GM19463 (cell line): ENCODE data around the gene TMEM168.
"Not testable (repeated sequence)": the region's sequence is repeated elsewhere in the genome, so short reads cannot be mapped to it uniquely, and the experiment has no call there.

ENCODE experiments used
- ATAC-seq: cut with Tn5 transposase; IDR thresholded peaks from one replicate; pipeline ENCODE4 v1.9.1; 2021; ENCODE audit warnings: mild to moderate bottlenecking, moderate library complexity; ENCODE audit not compliant: unreplicated experiment

The TMEM168 gene, protein sequence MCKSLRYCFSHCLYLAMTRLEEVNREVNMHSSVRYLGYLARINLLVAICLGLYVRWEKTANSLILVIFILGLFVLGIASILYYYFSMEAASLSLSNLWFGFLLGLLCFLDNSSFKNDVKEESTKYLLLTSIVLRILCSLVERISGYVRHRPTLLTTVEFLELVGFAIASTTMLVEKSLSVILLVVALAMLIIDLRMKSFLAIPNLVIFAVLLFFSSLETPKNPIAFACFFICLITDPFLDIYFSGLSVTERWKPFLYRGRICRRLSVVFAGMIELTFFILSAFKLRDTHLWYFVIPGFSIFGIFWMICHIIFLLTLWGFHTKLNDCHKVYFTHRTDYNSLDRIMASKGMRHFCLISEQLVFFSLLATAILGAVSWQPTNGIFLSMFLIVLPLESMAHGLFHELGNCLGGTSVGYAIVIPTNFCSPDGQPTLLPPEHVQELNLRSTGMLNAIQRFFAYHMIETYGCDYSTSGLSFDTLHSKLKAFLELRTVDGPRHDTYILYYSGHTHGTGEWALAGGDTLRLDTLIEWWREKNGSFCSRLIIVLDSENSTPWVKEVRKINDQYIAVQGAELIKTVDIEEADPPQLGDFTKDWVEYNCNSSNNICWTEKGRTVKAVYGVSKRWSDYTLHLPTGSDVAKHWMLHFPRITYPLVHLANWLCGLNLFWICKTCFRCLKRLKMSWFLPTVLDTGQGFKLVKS

DNA sequence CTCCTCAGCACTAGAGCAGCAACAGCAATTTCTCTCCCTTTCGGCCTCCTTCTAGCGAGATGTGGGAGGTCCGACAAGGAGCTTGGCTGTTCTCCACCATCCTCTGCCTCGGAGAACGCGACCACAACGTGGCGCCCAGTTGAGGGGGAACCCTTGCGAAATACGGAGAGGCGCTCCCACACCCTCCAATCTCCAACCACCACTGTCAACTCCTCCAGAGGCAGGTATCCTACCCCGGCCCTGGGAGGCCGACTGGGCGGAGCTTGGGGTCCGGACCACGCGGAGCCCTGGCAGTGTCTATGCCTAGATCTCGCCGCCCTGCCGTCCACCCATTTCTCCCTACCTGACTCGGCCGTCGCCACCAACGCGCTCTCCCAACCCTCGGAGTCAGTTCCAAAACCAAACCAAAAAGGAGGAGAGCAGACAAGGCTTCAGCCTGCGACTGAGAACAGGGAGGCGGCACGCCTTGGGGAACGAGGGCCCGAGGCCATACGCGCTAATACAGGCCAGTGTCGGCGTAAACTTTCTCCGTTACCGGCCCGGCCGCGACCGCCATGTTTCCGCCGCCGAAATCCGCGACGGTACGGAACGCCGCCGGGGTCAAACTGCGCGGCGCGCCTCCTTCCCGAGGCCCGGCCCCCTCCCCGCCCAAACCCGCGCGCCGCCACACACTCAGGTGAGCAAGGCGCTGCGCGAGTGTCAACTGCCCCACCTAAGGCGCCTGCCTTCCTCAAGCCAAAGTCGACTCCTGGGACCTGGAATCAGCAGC is at the start of gene TMEM168:
TMEM168 (minus strand) TSS at position 577 of the 769 bp plus-strand sequence. CDS start 5,568 bp downstream, outside the sequence.
- ATAC-seq: peak; percentile 81

DNA sequence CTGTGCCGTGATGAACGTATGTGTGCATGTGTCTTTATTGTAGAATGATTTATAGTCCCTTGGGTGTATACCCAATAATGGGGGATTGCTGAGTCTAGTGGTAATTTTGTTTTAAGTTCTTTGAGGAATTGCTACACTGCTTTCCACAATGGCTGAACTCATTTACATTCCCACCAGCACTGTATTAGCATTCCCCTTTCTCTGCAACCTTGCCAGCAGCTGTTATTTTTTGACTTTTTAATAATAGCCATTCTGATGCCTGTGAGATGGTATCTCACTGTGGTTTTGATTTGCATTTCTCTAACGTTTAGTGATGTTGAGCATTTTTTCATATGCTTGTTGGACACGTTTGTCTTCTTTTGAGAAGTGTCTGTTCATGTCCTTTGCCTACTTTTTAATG is 45.7 kb upstream of the TMEM168 start:
- ATAC-seq: not testable (repeated sequence)

DNA sequence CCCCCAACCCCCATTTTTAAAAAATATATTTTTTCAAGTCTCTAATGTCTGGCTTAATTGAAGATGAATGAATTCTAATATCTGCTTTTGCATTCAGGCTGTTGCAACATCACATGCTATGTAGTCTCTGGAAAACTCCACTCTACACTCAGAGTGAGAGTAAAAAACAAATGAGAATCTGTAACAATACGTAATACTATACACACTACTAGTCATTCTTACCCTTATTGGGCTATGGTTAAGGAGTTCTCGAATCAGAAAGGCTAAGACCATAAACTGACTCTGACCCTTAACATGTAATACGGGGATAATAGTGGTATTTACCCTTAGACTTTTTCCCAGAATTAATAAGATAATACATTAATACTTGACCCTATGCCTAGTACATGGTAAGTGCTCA is 42.9 kb upstream of the TMEM168 start:
- peak; percentile 65 for ATAC-seq

DNA sequence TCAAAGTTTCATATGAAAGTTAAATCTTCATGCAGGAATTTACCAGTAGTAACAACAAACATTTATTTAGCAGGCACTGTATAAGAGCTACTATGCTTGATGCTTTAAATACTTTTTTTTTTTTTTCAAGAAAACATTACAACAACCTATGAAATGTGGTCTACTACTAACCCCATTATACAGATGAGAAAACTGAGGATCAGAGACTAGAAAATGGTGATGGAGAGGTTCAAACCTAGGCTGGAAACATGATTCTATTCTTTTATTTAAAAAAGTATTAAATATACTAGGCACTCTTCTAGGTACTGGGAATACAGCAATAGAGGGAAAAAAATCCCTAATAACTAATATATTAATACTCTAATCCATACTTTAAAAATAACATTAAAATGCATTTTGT is 40.6 kb upstream of the TMEM168 start:
- ATAC-seq: no peak

DNA sequence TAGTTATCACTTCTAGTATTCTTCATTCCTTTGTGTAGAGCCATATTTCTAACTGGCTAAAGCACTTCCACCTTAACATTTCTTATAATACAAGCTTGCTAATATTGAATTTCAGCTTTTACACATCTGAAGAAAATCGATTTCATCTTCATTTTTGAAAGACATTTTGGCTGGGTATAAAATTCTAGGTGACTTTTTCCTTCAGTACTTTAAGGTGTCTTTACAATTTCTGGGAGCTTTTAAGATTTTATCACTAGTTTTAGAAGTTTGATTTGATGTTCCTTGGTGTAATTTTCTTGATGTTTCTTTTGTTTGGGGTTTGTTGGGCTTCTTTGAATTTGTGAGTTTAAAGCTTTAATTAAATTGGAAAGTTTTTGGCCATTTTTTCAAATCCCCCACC is 38.5 kb upstream of the TMEM168 start:
- no peak for ATAC-seq

DNA sequence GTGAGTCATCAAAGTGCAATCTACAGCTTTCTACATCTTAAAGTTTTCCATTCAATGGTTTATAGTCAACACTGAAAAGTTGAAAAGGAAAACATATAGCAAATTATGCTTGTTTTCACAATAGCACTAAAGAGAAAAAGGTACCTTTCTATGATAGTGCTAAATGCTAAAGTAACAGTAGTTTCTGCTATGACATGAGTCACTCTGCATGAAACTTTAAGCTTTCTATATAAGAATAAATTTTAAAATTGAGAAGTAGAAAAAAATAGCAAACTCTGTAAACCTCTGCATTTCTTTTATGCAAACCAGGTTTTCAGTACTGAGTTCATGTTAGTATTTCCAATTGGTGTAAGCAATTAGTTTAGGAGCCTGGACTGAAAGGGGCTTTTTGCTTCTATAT is 31.2 kb upstream of the TMEM168 start:
- no peak for ATAC-seq

DNA sequence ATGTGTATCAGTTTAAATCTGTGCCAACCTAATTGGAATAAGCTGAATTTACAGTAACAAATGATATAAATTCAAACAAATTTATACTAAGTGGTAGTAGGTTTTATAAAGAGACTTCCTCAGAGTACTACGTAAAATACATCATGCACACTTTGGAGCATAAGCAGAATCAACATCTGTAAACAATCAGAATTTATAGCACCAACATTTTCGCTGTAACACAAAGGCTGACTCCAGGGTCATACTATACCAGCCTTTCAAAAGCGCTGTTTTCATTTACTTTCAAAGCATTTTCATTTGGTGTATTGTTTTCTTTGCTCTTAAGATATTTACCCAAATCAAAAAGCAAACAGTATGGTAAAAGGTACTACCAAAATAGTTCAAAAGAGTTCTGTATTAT is 29.3 kb upstream of the TMEM168 start:
- no peak for ATAC-seq

DNA sequence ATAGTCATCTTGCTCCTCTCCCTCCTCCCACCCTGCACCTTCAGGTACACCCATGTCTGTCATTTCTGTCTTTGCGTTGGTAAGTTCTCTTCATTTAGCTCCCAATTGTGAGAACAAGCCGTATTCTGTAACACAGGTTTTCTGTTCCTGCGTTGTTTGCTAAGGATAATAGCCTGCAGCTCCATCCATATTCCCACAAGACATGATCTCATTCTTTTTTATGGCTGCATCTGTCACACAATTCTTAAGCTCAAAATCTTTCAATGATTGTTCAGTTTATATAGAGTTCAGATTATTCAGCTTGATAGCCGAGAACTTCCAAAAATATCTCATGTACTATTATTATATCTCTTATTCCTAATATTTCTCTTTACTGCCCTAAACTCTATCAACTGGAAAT is 16.0 kb upstream of the TMEM168 start:
- ATAC-seq: no peak

DNA sequence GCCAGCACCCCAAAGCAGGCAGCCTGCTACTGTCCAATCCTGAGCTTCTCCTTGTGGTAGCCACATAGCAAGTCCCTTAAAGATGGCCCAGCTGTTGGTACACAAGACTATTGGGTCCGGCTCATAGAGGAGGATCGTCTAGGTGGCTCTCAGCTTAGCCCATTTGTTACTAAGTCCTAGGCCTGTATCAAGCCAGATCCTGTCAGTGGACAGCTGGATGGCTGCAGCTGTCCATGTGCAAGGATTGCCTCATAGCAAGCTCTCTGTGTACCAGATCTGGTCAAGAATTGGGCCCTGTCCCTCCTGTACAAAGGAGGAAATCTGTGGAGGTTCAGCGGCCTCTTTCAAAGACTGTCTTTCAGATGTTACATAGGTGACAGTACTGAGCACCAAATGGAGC is 12.2 kb upstream of the TMEM168 start:
- no peak for ATAC-seq

DNA sequence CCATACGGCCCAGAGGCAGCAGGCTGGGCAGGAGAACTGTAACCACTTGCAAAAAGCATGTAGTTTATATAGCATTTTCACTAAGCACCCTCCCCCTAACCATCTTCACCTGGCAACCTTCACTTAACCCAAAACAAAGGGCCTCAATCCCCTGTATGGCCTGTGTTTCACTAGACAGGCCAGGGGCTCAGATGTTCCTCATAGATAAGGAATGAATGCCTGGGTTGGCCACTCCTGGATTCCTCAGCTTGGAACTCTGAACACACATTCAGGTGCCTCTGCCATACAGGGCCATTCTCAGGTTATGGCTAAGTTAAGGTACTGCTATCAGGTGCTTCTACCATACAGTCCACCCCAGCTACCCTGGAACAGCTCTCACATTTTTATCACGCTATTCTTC is 10.3 kb upstream of the TMEM168 start:
- ATAC-seq: no peak

DNA sequence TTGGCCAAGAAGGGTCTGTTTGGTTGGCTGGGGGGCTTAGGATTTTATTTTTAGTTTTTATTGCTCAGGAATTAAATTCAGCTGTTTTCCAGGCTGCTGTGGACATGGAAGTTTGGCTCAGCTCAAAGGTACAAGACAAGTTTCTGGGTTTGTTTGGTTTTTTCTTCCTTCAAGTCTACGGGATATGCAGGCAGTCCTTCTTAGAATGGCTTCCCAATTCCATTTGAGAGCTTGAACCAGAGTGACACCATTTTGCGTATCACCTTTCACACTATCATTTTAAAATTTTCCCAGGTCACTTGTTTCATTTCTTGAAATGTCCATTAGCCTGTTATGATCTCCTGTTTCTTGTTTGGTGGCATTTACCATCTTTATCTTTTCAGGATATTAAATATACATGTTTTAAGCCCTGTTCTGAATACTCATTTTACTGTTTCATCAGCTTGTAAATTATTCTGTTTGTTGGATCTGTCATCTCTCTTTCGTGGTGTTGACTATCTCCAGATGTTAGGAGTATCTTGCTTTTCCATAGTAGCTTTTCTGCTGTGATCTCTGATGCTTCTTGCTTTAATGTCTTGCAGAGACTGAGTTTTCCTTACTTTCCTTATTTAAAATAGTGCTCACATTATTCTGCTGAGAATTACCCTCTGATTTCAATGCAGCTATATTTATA is 9.4 kb upstream of the TMEM168 start:
- no peak for ATAC-seq

DNA sequence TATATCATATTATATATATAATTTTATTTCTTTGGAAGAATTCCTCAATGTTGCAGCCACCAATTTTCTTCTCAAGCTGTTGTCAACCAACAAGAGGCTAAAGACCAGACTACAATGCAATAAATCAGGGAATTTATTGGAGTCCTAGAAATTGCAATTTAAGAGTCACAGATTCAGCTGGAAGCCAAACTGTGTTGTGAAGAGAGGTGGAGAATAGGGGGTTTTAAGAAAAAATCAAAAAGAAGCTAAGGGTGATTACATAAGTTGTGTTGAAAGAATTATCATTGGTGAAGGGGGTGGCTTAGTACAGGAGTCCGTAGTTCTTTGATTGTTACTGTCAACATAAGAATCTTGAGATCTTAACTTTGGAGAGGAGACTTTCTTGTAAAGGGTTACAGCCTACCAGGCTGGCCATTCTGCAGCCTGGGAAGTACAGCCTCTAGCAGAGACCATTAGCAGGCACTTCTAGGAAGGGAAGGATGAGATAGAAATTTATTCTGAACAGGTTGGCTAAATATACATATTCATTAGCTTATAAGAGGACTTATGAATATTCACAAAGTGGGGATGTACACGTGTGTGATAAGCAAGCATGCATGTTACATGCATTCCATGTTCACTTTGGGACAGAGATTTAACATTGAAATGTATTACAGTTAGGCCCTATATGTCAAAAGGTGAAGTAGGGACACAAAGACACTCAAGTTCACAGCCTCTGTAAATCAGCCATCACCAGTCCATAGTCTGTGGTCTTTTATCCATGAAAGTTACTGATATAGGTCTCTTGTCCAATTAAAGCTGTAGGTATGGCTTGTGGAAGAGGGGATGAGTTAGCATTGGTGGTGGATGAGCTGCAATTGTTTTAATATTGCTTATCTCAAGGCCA is 8.3 kb upstream of the TMEM168 start:
- no peak for ATAC-seq

DNA sequence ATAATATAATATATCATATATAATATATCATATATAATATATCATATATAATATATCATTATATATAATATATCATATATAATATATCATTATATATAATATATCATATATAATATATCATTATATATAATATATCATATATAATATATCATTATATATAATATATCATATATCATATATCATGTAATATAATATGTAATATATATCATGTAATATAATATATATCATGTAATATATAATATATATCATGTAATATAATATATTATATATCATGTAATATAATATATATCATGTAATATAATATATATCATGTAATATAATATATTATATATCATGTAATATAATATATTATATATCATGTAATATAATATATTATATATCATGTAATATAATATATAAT is 6.4 kb upstream of the TMEM168 start:
- ATAC-seq: not testable (repeated sequence)

DNA sequence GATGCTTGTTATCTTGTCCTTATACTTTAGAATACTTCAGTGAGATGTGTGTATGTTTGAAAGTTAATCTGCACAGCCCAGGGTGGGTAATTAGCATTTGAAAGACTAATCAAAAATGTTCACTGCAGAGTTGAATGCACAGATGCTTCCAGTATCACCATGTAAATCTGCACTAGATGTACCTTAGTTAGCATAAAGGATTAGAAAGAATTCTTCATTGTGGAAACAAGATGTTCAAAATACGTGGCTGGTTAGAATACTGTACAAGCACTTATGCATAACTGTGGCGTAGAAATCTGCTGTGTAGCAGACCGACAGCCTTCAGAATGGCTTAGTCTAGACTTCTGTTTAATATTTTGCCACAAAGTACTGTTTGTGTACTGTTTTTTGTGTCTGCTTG is 2.2 kb upstream of the TMEM168 start:
- no peak for ATAC-seq

DNA sequence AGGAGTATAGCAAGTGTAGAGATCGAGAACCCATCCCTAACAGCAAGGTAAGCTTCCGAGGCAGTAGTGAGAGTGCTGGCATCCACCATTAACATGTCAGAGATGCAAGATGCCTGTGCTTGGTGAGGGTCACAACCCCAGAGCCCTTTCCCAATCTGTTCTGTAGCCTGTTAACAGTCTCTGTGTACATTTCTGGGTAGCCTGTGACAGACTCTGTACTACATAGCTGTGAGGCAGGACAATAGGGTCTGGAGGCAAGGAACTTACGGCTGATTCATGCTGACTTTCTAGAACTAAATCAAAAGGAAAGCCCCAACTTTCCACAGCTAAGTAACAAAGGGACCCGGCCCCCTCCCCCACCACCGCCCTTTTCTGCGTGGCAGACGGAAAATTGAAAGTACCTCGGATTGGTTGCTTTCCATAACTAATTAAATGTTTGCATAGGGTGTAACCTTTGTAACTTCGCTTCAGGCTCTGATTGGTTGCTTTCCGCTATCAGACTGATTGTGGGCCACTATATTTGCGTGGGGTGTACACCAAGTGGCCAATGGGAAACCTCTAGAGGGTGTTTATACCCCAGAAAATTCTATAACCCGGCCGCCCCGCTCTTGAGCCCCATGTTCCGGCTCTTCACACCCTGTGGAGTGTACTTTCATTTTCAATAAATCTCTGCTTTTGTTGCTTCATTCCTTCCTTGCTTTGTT is 1.4 kb upstream of the TMEM168 start:
- ATAC-seq: no peak

DNA sequence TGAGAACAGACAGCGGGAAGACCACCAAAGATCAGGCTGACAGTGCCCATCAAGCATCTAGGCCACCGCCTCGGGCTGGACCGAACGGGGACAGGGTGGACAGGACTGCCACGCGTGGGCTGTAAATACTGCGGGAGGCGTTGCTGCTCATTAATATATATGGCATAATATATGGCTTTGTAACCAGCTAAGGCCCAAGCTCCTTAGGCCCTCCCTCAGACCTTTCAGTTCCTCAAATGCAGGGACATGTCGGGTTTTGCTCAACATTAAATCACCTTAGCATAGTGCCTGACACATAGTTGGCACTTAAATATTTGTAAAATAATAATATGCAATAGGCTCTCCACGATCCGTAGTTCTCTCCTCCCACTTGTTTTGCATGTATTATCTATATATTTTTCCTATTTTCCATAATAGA is 402 bp upstream of the TMEM168 start:
- ATAC-seq: peak; percentile 44

DNA sequence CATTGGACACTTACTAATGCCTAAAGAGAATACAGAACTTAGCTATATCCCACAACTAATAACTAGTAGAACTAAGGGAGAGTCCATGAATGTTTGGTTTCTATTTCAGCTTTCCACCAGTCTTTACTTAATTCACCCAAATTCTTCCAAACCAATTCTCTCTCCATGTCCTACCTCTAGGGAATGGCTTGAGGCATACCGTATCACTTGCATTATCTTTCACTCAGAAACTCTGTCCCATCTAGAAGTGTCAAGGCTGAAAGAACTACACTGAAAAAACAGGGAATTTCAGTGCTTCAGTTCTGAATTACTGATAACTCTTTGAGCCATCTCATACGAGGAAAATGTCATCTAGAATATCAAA is 758 bp downstream of the TMEM168 start:
- ATAC-seq: no peak

DNA sequence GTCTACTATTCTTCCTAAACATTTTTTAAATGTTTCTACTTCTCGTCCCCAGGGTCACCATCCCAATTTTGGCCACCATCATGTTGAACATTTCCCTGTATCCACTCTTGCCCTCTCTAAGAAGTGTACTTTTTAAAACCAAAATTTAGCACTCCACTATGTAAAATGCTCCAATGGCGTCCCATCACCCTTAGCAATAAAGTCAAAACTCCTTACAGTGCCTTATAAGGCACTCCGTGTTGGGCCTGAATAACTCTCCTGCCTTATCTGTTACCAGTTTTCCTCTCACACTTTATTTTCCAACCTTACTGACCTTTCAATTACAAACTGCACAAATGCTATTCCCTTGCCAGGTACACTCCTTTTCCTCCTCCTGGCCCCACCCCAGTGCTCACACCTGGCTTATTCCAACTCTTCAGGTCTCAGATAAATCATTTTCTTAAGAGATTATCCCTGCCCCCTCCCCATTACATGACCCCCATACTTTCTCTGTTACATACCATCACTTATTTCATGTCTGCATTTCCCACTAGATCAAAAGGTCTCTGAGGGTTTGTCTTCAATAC is 1.3 kb downstream of the TMEM168 start:
- ATAC-seq: no peak

DNA sequence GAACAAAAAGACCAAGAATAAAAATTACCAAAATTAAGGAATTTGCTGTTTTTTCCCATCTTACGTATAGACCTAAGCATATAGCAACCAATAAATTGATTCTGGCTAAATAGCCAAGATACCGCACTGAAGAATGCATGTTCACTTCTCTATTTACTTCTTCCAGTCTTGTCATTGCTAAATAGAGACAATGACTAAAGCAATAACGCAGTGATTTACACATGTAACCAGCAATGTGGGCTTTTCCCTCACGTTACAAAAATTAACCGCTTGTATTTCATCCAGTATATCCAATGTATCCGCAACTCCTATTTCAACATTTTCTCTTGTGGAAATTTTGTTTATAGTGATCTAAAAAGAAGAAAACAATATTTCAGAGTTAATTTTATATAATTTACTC is 5.6 kb downstream of the TMEM168 start:
- no peak for ATAC-seq
